Gastrocnemius medialis (tissue), 4 donors: Measurements from ENCODE around the gene PRKAB1. TPM values are rescaled to one million over a fixed set of nuclear protein-coding genes. Genes with fewer than 3 reads are reported as not detected.

Experiments
- ATAC-seq, 2 donors: fragments of 150-250 bp; one replicate each; pipeline ENCODE4 v1.9.1; 2016
- DNase-seq, 2 donors: peaks; one replicate each; pipeline ENCODE4 v3.0.0-alpha.2; 2019
- H3K27ac ChIP-seq, 4 donors: fragments of 200-600 bp; sonication (generic); 1 replicate in 1 of 4; 2 replicates in 3 of 4; pipeline ENCODE4 v1.5.1; 2016 to 2018; ENCODE audit warnings: mild to moderate bottlenecking in 2 of 4, moderate library complexity in 1 of 4
- H3K27me3 ChIP-seq, 3 donors: fragments of 200-600 bp; sonication (generic) in 2 of 3; 1 replicate in 1 of 3; 2 replicates in 2 of 3; pipeline versions ENCODE4 v1.5.1 to v1.6.0; 2016 to 2019; ENCODE audit warnings: mild to moderate bottlenecking in 1 of 3, moderate library complexity in 1 of 3
- H3K36me3 ChIP-seq, 2 donors: fragments of 200-600 bp; sonication (generic) in 1 of 2; one replicate each; pipeline ENCODE4 v1.5.1; 2017 to 2018
- H3K4me1 ChIP-seq, 2 donors: fragments of 200-600 bp; sonication (generic) in 1 of 2; one replicate each; pipeline ENCODE4 v1.5.1; 2016 to 2017; ENCODE audit warnings: mild to moderate bottlenecking in 2 of 2
- H3K4me3 ChIP-seq, 4 donors: fragments of 200-600 bp; sonication (generic) in 3 of 4; 1 replicate in 1 of 4; 2 replicates in 3 of 4; pipeline ENCODE4 v1.5.1; 2016 to 2019; ENCODE audit warnings: mild to moderate bottlenecking in 2 of 4
- H3K9me3 ChIP-seq, 3 donors: fragments of 200-600 bp; sonication (generic) in 2 of 3; 1 replicate in 1 of 3; 2 replicates in 2 of 3; pipeline ENCODE4 v1.5.1; 2016 to 2019
- CTCF ChIP-seq, 5 experiments: fragments of 450-650 bp in 3 of 5; fragments of 200-600 bp in 2 of 5; sonication (generic) in 2 of 5; IDR thresholded peaks in 4 of 5; conservative IDR thresholded peaks in 1 of 5; 1 replicate in 4 of 5; 2 replicates in 1 of 5; pipeline ENCODE4 v1.5.1; 2016 to 2019; ENCODE audit warnings: antibody characterized with exemption in 5 of 5, mild to moderate bottlenecking in 3 of 5, moderate library complexity in 3 of 5
- POLR2A ChIP-seq, 2 donors: fragments of 450-650 bp; IDR thresholded peaks; one replicate each; pipeline ENCODE4 v1.6.1; 2017; ENCODE audit warnings: antibody characterized with exemption in 2 of 2, mild to moderate bottlenecking in 2 of 2, moderate library complexity in 2 of 2
- in situ Hi-C, 4 donors: fragments of 200-750 bp; cut with MboI; loops; one replicate each; pipeline versions ENCODE4 v1.15.0 to v1.8.0; 2017; ENCODE audit warnings: low sequenced_read_pairs in 4 of 4
- intact Hi-C: fragments of 100-400 bp; cut with DNase I; formaldehyde crosslinking; loops from one replicate; pipeline ENCODE4 v1.15.1; 2023; ENCODE audit warnings: low total_unique reads
- total RNA-seq, 4 donors: library from RNA; depleted of rRNA; stranded (reverse); fragments of >200 nt; gene quantifications; one replicate each; pipeline versions ENCODE4 v1.1.0 to v1.2.3, GENCODE V29; 2016

Gene PRKAB1
- total RNA-seq, 4 donors from 2014 or later, result 7.1 to 21.0 (median 17.6) TPM

- H3K27ac ChIP-seq, result peak overlapping the region in 3 of 4 donors; percentile 42 to 63 (median 56)
- H3K27me3 ChIP-seq, result no peaks in the 10 kb centered on the region
- DNase-seq (no peak), ATAC-seq (no peak)
- H3K9me3 ChIP-seq, result no peaks in the 10 kb centered on the region
- peaks cover 18 to 29% of the 10 kb centered on the region in 2 donors for H3K4me1 ChIP-seq
- no peak overlapping the region for H3K4me3 ChIP-seq
- intact Hi-C loops (no loop called here), in situ Hi-C loops (no loop called here)
- H3K36me3 ChIP-seq, result peaks cover 0 to 34% of the 10 kb centered on the region in 2 donors
- TF ChIP-seq POLR2A (IDR thresholded peaks at IDR 0.05) (no peak), CTCF (IDR thresholded peaks at IDR 0.05 in 4 of 5, conservative IDR thresholded peaks at IDR 0.05 in 1 of 5) (no peak)
Observed at GRCh38 chr12:119630962-119631550, 36.9 kb upstream of the PRKAB1 start.

GRCh38 chr12:119631930-119632678, 35.8 kb upstream of the PRKAB1 start:
- Histone ChIP-seq H3K36me3 (peaks cover 0 to 39% of the 10 kb centered on the region in 2 donors), H3K4me3 (no peak overlapping the region), H3K27ac (peak overlapping the region in 3 of 4 donors; percentile 42 to 63 (median 56)), H3K9me3 (no peaks in the 10 kb centered on the region), H3K27me3 (no peaks in the 10 kb centered on the region), H3K4me1 (peaks cover 18 to 24% of the 10 kb centered on the region in 2 donors)
- TF ChIP-seq CTCF (IDR thresholded peaks at IDR 0.05 in 4 of 5, conservative IDR thresholded peaks at IDR 0.05 in 1 of 5), result no peak
- TF ChIP-seq POLR2A (IDR thresholded peaks at IDR 0.05), result no peak
- peak; percentile 31 to 64 for ATAC-seq
- intact Hi-C loops, result no loop called here
- DNase-seq, result no peak
- in situ Hi-C loops, result no loop called here

GRCh38 chr12:119634743-119635142, 33.2 kb upstream of the PRKAB1 start:
- intact Hi-C loops (no loop called here), in situ Hi-C loops (no loop called here)
- Histone ChIP-seq H3K27ac (peak overlapping the region in 2 of 4 donors; percentile 40 to 53), H3K9me3 (no peaks in the 10 kb centered on the region), H3K4me1 (peaks cover 18 to 23% of the 10 kb centered on the region in 2 donors), H3K4me3 (no peak overlapping the region), H3K27me3 (no peaks in the 10 kb centered on the region), H3K36me3 (peaks cover 0 to 38% of the 10 kb centered on the region in 2 donors)
- DNase-seq (no peak), ATAC-seq (no peak)
- TF ChIP-seq CTCF (IDR thresholded peaks at IDR 0.05 in 4 of 5, conservative IDR thresholded peaks at IDR 0.05 in 1 of 5) (no peak), POLR2A (IDR thresholded peaks at IDR 0.05) (no peak)

DNA sequence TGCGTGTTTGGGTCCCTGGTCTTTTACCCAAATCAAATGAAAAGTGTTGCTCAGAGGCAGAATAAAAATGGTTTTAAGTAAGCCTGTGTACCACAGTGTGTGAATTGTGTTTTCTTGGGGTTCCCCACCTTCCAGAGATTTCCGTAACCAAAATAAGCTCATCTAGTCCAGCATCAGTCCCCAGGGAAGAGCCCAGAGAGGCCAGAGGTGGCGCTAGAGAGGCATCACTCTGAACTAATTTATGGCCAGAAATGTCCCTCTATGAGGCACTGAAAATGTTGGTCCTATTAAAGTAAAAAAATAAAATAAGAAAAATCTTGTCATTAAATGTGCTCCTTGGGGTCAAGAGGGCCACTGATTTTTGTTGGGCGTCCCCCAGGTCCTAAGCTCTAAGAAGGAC, 24.9 kb upstream of the PRKAB1 start:
- intact Hi-C loops, result no loop called here
- Histone ChIP-seq H3K4me1 (peaks cover 4 to 5% of the 10 kb centered on the region in 2 donors), H3K36me3 (no peaks in the 10 kb centered on the region), H3K4me3 (no peak overlapping the region), H3K27ac (peak overlapping the region; percentile 60 to 88 (median 80)), H3K27me3 (no peaks in the 10 kb centered on the region), H3K9me3 (no peaks in the 10 kb centered on the region)
- in situ Hi-C loops, result no loop called here
- no peak for TF ChIP-seq POLR2A (IDR thresholded peaks at IDR 0.05)
- TF ChIP-seq CTCF (IDR thresholded peaks at IDR 0.05 in 4 of 5, conservative IDR thresholded peaks at IDR 0.05 in 1 of 5), result peak in 1 of 5 experiments; percentile 16
- ATAC-seq (no peak), DNase-seq (no peak)
